GM20000 (cell line): Measurements from ENCODE around the gene NOXA1.
A peak's percentile ranks its signal among the peaks of the same experiment; 100 is the strongest.
"Not testable (repeated sequence)": the region's sequence is repeated elsewhere in the genome, so short reads cannot be mapped to it uniquely, and the experiment has no call there.

Source experiments
- DNase-seq: peaks from one replicate; pipeline ENCODE4 v3.0.0; 2012; ENCODE audit warnings: low spot score
- TF ChIP-seq, protein P1 (sequence below): IDR thresholded peaks from 2 replicates; pipeline ENCODE4 v1.5.1; 2012; ENCODE audit warnings: mild to moderate bottlenecking, control low read depth; ENCODE audit errors: extremely low read depth, missing control alignments

Gene NOXA1, protein sequence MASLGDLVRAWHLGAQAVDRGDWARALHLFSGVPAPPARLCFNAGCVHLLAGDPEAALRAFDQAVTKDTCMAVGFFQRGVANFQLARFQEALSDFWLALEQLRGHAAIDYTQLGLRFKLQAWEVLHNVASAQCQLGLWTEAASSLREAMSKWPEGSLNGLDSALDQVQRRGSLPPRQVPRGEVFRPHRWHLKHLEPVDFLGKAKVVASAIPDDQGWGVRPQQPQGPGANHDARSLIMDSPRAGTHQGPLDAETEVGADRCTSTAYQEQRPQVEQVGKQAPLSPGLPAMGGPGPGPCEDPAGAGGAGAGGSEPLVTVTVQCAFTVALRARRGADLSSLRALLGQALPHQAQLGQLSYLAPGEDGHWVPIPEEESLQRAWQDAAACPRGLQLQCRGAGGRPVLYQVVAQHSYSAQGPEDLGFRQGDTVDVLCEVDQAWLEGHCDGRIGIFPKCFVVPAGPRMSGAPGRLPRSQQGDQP

DNA sequence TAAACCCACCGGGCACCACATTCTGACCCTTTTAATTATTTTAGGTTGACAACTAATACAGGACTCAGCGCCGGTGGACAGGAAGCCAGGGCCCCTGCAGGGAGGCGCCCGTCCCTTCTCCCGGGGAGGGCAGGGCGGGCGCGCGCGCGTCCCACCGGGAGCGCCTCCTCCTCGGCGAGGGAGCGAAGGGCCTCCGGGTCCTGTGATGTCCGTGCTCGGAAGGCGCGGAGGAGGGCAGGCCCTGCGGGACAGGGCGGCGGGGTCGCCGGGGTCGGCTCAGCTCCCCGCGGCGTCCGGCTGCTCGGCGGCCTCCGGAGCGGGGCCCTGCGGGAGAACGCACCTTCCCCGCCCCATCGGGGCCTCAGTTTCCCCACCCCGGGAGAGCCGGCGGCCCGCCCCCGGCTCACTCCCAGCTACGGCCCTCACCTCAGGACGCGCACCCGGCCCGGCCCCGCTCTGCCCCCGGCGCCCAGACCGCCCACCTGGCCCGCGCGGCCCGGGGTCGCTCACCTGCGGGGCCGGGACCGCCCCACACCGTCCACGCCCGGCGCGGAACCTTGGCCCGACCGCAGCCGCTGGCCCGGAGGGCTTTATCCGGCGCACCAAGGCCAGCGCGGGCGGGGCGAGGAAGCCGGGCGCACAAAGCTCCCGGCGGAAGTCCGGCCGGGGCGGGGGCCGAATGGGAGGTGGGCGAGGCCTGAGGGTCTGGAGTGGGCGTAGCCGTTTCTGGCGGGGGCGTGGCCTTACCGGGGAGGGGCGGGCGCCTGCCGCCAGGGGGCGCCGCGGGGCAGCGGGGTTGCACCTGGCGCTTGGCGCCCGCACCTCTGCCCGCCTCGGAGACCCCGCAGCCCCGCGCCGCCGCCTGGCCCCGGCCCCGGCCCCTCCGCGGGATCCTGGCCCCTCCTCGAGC lies at the start of gene NOXA1, which contains the start of gene EXD3:
Gene NOXA1, plus strand, starts transcription at position 790 of the 910 bp plus-strand sequence. CDS start 137 bp downstream, outside the sequence.
Gene EXD3, minus strand, starts transcription at position 559 of the 910 bp plus-strand sequence. CDS start 27,805 bp downstream, outside the sequence.
- TF ChIP-seq, protein P1, sequence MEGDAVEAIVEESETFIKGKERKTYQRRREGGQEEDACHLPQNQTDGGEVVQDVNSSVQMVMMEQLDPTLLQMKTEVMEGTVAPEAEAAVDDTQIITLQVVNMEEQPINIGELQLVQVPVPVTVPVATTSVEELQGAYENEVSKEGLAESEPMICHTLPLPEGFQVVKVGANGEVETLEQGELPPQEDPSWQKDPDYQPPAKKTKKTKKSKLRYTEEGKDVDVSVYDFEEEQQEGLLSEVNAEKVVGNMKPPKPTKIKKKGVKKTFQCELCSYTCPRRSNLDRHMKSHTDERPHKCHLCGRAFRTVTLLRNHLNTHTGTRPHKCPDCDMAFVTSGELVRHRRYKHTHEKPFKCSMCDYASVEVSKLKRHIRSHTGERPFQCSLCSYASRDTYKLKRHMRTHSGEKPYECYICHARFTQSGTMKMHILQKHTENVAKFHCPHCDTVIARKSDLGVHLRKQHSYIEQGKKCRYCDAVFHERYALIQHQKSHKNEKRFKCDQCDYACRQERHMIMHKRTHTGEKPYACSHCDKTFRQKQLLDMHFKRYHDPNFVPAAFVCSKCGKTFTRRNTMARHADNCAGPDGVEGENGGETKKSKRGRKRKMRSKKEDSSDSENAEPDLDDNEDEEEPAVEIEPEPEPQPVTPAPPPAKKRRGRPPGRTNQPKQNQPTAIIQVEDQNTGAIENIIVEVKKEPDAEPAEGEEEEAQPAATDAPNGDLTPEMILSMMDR, result peak; percentile 43
- peak; percentile 100 for DNase-seq

DNA sequence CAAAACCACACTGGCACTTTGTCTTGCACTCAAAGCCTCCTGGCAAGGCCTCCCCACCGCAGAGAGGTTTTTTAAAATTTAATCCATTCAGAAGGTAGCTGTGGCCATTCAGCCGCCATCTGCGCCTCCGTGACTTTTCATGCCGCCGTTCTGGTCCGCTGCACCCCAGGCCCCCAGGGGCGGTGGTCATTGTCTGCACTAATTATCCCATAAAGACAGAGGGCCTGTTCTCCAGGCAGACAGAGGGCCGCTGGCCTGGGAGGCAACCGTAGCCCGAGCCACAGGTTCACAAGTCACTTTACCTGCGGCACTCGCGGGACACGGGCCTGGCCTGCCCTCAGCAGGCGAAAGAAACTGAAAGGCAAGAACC lies 49.6 kb upstream of the NOXA1 start:
- DNase-seq, result no peak
- TF ChIP-seq, protein P1, result no peak

DNA sequence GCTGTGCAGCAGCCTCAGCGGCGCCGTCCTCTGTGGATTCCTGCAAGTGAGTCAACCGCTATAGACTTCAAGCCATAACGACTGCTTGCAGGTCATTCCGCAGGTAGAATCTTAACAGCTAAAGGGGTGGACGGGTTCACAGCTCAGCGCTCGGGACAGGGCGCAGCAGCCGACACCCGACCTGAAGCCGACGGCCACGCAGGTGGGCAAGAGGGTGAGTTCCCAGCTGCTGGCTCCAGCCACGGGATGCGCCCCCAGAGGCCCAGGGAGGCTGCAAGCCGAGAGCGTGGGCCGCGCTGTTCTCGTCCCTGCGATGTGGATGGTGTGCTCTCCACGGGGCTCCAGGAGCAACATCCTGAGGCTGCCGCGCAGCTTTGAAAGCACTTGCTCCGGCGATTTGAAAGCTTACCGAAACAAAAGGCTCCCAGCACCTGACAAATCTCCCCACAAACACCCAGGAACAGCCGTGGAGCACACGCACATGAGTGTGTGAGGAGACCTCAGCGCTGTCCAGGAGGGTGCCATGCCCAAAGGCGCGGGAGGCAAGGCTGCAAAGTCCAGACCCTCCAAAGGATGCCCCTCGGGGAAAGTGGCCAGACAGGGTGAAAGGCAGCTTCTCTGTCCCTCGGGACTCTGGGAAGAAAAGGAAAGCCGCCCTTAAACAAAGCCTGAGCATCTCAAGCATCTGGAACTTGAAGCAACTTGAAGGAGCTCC lies 48.9 kb upstream of the NOXA1 start:
- TF ChIP-seq, protein P1, result no peak
- no peak for DNase-seq

DNA sequence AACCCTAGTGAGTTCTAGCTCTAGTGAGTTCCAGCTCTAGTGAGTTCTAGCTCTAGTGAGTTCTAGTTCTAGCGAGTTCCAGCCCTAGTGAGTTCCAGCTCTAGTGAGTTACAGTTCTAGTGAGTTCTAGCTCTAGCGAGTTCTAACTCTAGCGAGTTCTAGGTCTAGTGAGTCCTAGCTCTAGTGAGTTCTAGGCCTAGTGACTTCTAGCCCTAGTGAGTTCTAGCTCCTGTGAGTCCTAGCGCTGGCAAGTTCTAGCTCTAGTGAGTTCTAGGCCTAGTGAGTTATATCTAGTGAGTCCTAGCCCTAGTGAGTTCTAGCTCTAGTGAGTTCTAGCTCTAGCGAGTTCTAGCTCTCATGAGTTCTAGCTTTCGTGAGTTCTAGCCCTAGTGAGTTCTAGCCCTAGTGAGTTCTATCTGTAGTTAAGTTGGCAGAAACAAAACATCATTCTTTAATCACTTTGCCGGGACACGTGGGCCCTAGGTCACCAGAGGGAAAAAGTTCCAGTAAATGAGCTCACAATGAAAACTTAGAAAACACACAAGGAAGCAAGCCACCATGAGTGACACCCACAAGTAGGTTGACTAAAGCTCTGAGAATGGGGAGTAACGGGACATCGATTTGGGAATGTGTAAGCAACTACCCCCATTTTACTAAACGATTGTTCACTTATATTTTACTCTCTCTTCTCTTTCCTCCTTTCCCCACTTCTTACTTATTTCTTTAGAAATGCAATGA lies 47.7 kb upstream of the NOXA1 start:
- TF ChIP-seq, protein P1, result no peak
- no peak for DNase-seq

DNA sequence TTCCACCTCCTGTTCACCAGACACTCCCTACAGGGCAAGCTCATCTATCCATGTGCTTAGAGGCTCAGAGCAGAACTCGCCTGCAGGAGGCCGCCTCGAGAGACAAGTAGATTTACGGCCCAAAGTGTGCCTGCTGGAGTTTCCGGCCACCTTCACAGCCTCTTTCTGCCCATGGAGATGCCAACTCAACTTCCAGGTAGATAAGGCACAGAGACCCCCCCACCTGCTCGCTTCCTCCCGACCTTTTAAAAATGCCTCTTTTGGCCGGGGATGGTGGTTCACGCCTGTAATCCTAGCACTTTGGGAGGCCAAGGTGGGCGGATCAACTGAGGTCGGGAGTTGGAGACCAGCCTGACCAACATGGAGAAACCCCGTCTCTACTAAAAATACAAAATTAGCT lies 46.8 kb upstream of the NOXA1 start:
- TF ChIP-seq, protein P1, result no peak
- no peak for DNase-seq

DNA sequence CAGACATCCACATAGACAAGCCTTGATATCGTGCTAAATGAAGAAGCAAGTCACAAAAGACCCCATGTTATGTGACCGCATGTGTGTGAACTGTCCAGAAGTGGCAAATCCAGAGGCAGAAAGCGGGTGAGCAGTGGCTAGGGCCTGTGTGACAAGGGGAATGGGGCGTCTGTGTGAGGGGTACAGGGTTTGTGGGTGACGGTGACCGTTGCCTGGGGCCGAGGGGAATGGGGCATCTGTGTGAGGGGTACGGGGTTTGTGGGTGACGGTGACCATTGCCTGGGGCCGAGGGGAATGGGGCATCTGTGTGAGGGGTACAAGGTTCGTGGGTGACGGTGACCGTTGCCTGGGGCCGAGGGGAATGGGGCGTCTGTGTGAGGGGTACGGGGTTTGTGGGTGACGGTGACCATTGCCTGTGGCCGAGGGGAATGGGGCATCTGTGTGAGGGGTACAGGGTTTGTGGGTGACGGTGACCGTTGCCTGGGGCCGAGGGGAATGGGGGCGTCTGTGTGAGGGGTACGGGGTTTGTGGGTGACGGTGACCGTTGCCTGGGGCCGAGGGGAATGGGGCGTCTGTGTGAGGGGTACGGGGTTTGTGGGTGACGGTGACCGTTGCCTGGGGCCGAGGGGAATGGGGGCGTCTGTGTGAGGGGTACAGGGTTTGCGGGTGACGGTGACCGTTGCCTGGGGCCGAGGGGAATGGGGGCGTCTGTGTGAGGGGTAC lies 44.3 kb upstream of the NOXA1 start:
- not testable (repeated sequence) for DNase-seq
